ENCODE results near the gene USP38.

DNA sequence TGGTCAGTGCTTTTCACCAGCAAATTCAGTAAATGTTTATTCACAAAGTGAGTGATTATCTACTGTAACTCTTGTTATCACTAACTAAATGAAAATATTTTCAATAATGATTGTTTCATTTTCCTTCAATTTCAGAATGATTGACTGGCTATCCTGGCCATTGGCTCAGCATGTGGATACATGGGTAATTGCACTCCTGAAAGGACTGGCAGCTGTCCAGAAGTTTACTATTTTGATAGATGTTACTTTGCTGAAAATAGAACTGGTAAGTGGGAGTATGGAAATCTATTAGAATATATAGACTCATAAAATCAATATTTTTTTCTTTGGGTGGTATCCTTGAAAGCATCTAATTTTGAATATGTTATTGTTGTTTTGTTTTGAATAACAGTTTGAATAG is 10.9 kb downstream of the USP38 start:
- TF ChIP-seq, protein P1, sequence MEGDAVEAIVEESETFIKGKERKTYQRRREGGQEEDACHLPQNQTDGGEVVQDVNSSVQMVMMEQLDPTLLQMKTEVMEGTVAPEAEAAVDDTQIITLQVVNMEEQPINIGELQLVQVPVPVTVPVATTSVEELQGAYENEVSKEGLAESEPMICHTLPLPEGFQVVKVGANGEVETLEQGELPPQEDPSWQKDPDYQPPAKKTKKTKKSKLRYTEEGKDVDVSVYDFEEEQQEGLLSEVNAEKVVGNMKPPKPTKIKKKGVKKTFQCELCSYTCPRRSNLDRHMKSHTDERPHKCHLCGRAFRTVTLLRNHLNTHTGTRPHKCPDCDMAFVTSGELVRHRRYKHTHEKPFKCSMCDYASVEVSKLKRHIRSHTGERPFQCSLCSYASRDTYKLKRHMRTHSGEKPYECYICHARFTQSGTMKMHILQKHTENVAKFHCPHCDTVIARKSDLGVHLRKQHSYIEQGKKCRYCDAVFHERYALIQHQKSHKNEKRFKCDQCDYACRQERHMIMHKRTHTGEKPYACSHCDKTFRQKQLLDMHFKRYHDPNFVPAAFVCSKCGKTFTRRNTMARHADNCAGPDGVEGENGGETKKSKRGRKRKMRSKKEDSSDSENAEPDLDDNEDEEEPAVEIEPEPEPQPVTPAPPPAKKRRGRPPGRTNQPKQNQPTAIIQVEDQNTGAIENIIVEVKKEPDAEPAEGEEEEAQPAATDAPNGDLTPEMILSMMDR (IDR thresholded peaks at IDR 0.05; ENCODE audit: borderline replicate concordance, extremely low read depth, low read length, poor library complexity, severe bottlenecking) = no peak
- TF ChIP-seq EZH2 (IDR thresholded peaks at IDR 0.05; ENCODE audit: borderline replicate concordance, low read depth, low read length, severe bottlenecking) = no peak
